ENCODE data around the gene MYO7A.

MYO7A gene

GRCh38 chr11:77138106-77138649 lies 10.1 kb downstream of the MYO7A start:
- TF ChIP-seq CTCF (IDR thresholded peaks at IDR 0.05; ENCODE audit: borderline replicate concordance, control extremely low read depth, extremely low read depth, insufficient read depth, missing control alignments), result no peak
- no peak for DNase-seq (ENCODE audit: low spot score)
- in situ Hi-C loops (cut with MboI; ENCODE audit: low sequenced_read_pairs, unreplicated experiment), result no loop called here

GRCh38 chr11:77139201-77139600 lies 11.2 kb downstream of the MYO7A start:
- TF ChIP-seq CTCF (IDR thresholded peaks at IDR 0.05; ENCODE audit: borderline replicate concordance, control extremely low read depth, extremely low read depth, insufficient read depth, missing control alignments), result no peak
- DNase-seq (ENCODE audit: low spot score), result no peak
- in situ Hi-C loops (cut with MboI; ENCODE audit: low sequenced_read_pairs, unreplicated experiment), result no loop called here

- in situ Hi-C loops (cut with MboI; ENCODE audit: low sequenced_read_pairs, unreplicated experiment), result no loop called here
- TF ChIP-seq CTCF (IDR thresholded peaks at IDR 0.05; ENCODE audit: borderline replicate concordance, control extremely low read depth, extremely low read depth, insufficient read depth, missing control alignments), result no peak
- DNase-seq (ENCODE audit: low spot score), result no peak
Observed at GRCh38 chr11:77140231-77140851, 12.3 kb downstream of the MYO7A start.

GRCh38 chr11:77141034-77141433 lies 13.0 kb downstream of the MYO7A start:
- no peak for TF ChIP-seq CTCF (IDR thresholded peaks at IDR 0.05; ENCODE audit: borderline replicate concordance, control extremely low read depth, extremely low read depth, insufficient read depth, missing control alignments)
- DNase-seq (ENCODE audit: low spot score), result no peak
- in situ Hi-C loops (cut with MboI; ENCODE audit: low sequenced_read_pairs, unreplicated experiment), result no loop called here

- DNase-seq (ENCODE audit: low spot score), result no peak
- in situ Hi-C loops (cut with MboI; ENCODE audit: low sequenced_read_pairs, unreplicated experiment), result no loop called here
Observed at GRCh38 chr11:77141475-77141874, 13.4 kb downstream of the MYO7A start.

More at GRCh38 chr11:77141475-77141874, 13.4 kb downstream of the MYO7A start:
- no peak for TF ChIP-seq CTCF (IDR thresholded peaks at IDR 0.05; ENCODE audit: borderline replicate concordance, control extremely low read depth, extremely low read depth, insufficient read depth, missing control alignments)
